AG10803 (cell line): ENCODE measurements around the gene CLEC16A.
A peak's percentile ranks its signal among the peaks of the same experiment; 100 is the strongest.

Source experiments
- DNase-seq: peaks from one replicate; pipeline ENCODE4 v3.0.0; 2010; ENCODE audit warnings: low read depth
- H3K4me3 ChIP-seq: 2 replicates; pipeline ENCODE4 v1.5.1; 2011; ENCODE audit warnings: mild to moderate bottlenecking, low read length, control low read depth
- CTCF ChIP-seq: conservative IDR thresholded peaks from 2 replicates; pipeline ENCODE4 v1.5.1; 2011; ENCODE audit warnings: mild to moderate bottlenecking, low read length, control low read depth, inconsistent platforms

CLEC16A gene

DNA sequence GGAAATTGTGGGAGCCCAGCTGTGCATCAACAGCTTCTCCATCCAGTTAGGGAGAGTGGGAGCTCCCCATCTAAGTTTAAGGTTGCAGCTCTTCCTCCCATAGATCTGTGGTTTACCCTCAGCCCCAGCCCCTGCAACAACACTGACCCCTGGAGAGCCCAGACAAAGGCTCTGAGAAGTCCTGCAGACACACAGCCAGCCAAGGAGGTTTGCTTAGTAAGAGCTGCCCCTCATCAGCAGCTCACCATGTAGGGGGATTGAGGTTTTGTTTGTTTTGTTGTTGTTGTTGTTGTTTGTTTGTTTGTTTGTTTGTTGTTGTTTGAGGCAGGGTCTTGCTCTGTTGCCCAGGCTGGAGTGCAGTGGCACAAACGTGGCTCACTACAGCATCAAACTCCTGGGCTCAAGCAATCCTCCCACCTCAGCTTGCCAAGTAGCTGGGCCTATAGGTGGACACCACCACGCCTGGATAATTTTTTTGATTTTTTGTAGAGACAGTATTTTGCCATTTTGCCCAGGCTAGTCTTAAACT, 138.6 kb downstream of the CLEC16A start:
- TF ChIP-seq CTCF = no peak
- DNase-seq = no peak
- H3K4me3 ChIP-seq = no peak overlapping the region

- no peak overlapping the region for H3K4me3 ChIP-seq
- peak; percentile 63 for DNase-seq
- TF ChIP-seq CTCF = no peak
These were observed 140.1 kb downstream of the CLEC16A start for GRCh38 chr16:11084484-11084875.

DNA sequence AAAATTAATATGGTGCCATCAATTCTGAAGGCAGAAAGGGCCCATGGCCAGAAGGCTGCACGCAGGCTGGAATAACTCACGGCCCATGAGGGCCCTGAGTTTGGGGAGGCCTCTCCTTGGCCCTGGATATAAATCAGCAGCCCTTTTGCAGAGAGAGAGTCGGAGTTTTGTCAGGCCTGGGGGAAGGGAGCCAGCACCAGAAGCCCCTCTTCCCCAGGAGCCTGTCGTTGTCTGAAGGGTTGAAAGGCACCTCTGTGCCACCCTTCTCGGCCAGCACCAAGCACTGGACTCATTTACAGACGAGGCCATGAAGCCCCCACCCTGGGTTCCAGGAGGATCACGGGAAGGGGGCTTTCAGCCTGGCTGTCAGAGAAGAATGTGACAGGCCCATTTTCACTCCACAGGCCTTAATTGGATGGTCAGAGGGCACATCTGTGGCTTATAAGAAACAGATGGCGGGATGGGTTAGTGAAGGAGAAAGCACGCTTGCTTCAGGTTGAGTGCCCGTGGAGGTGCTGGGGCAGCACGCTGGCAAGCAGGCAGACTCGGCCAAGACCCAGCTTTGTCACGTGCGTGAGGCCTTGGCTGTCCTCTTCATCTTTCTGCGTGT, 140.6 kb downstream of the CLEC16A start:
- no peak for TF ChIP-seq CTCF
- no peak overlapping the region for H3K4me3 ChIP-seq
- peak; percentile 62 for DNase-seq

DNA sequence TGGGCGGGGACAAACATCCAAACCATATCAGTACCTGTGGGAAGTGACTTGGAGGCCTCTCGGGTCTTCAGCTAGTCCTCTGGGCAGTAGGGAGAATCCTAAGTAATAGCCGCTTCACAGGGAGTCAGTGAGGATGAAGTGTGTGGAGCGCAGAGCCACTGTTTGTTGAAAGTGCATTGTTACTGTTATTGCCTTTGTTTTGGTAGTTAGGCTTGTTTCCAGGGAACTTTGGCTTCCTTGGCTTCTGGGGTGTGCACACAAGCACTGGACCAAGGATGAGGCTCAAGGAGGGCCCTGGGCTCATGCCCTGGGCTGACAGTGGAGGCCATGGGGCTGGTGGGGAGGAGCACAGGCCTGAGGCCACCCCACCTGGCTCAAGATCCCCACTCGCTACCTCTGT, 141.6 kb downstream of the CLEC16A start:
- H3K4me3 ChIP-seq = no peak overlapping the region
- TF ChIP-seq CTCF = no peak

GRCh38 chr16:11087691-11088073, 143.3 kb downstream of the CLEC16A start:
- DNase-seq = no peak
- TF ChIP-seq CTCF = no peak
- no peak overlapping the region for H3K4me3 ChIP-seq

More for the DNA sequence above, 141.6 kb downstream of the CLEC16A start:
- no peak for DNase-seq

- no peak for TF ChIP-seq CTCF
- H3K4me3 ChIP-seq = no peak overlapping the region
- DNase-seq = peak; percentile 15
These were observed 143.8 kb downstream of the CLEC16A start for GRCh38 chr16:11088074-11088730.

GRCh38 chr16:11088831-11089230, 144.5 kb downstream of the CLEC16A start:
- no peak for TF ChIP-seq CTCF
- no peak for DNase-seq
- H3K4me3 ChIP-seq = no peak overlapping the region
